ENCODE data around the gene ATG14. TPM values are rescaled to one million over a fixed set of nuclear protein-coding genes. Genes with fewer than 3 reads are reported as not detected.

ATG14 gene
- total RNA-seq, 1 donor from 2014 or later: 28.8 TPM

DNA sequence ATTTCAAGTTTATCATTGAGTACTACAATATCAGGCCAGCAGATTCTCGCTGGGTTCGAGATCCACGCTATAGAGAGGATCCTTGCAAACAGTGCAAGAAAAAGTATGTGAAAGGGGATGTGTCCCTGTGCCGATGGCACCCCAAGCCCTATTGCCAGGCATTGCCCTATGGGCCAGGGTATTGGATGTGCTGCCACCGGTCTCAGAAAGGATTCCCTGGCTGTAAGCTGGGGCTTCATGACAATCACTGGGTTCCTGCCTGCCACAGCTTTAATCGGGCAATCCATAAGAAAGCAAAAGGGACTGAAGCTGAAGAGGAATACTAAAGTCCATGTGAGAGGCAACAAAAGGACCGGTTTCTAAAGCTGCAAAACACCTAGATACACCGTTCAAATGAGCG, 59.4 kb downstream of the ATG14 start:
- H3K4me2 ChIP-seq: no peak overlapping the region
- no peak overlapping the region for H3K27ac Mint-ChIP-seq
- H3K9me3 Mint-ChIP-seq: no peaks in the 10 kb centered on the region
- H3K4me3 ChIP-seq: no peak overlapping the region
- H2AFZ ChIP-seq (replicated peaks): no peak overlapping the region
- TF ChIP-seq EZH2phosphoT487 (IDR thresholded peaks at IDR 0.05) (no peak), EZH2 (IDR thresholded peaks at IDR 0.05) (no peak), CTCF (IDR thresholded peaks at IDR 0.05) (no peak)
- peaks cover 9% of the 10 kb centered on the region for H3F3A ChIP-seq (ENCODE audit: low read depth)
- peaks cover 5% of the 10 kb centered on the region for H3K79me2 ChIP-seq (ENCODE audit: low read depth)
- no peaks in the 10 kb centered on the region for H3K4me1 ChIP-seq
- no peak for DNase-seq (ENCODE audit: low spot score)
- H3K27me3 ChIP-seq: no peaks in the 10 kb centered on the region
- H3K4me1 Mint-ChIP-seq: peaks cover 4% of the 10 kb centered on the region
- H3K36me3 Mint-ChIP-seq: peaks cover 4% of the 10 kb centered on the region
- no peaks in the 10 kb centered on the region for H3K9me3 ChIP-seq (ENCODE audit: low read depth)
- no peaks in the 10 kb centered on the region for H3K27me3 Mint-ChIP-seq (ENCODE audit: insufficient read depth, low read depth)
- H3K4me3 Mint-ChIP-seq: no peak overlapping the region
- no peaks in the 10 kb centered on the region for H3K36me3 ChIP-seq
- H3K9ac ChIP-seq: no peak overlapping the region
- no peak overlapping the region for H3K27ac ChIP-seq
- H4K20me1 ChIP-seq (ENCODE audit: low read depth): peaks cover 9% of the 10 kb centered on the region

GRCh38 chr14:55351111-55351510, 60.5 kb downstream of the ATG14 start:
- no peak overlapping the region for H3K4me2 ChIP-seq
- H3K4me1 ChIP-seq: no peaks in the 10 kb centered on the region
- H2AFZ ChIP-seq (replicated peaks): no peak overlapping the region
- no peak for DNase-seq (ENCODE audit: low spot score)
- peaks cover 4% of the 10 kb centered on the region for H3K36me3 Mint-ChIP-seq
- peaks cover 9% of the 10 kb centered on the region for H3F3A ChIP-seq (ENCODE audit: low read depth)
- no peaks in the 10 kb centered on the region for H3K27me3 Mint-ChIP-seq (ENCODE audit: insufficient read depth, low read depth)
- H3K9me3 ChIP-seq (ENCODE audit: low read depth): no peaks in the 10 kb centered on the region
- peaks cover 5% of the 10 kb centered on the region for H3K79me2 ChIP-seq (ENCODE audit: low read depth)
- TF ChIP-seq EZH2phosphoT487 (IDR thresholded peaks at IDR 0.05): no peak
- no peak for TF ChIP-seq EZH2 (IDR thresholded peaks at IDR 0.05)
- TF ChIP-seq CTCF (IDR thresholded peaks at IDR 0.05): no peak
- H3K27me3 ChIP-seq: no peaks in the 10 kb centered on the region
- H3K4me3 ChIP-seq: no peak overlapping the region
- peaks cover 13% of the 10 kb centered on the region for H4K20me1 ChIP-seq (ENCODE audit: low read depth)
- no peak overlapping the region for H3K4me3 Mint-ChIP-seq
- H3K36me3 ChIP-seq: no peaks in the 10 kb centered on the region
- no peak overlapping the region for H3K27ac ChIP-seq
- no peak overlapping the region for H3K9ac ChIP-seq
- peaks cover 12% of the 10 kb centered on the region for H3K4me1 Mint-ChIP-seq
- H3K27ac Mint-ChIP-seq: no peak overlapping the region
- H3K9me3 Mint-ChIP-seq: no peaks in the 10 kb centered on the region

GRCh38 chr14:55350461-55350860, 61.2 kb downstream of the ATG14 start:
- Histone ChIP-seq H3K4me1 (no peaks in the 10 kb centered on the region), H4K20me1 (ENCODE audit: low read depth) (peaks cover 13% of the 10 kb centered on the region), H3K27ac (no peak overlapping the region), H3K27me3 (no peaks in the 10 kb centered on the region), H3F3A (ENCODE audit: low read depth) (peaks cover 9% of the 10 kb centered on the region), H3K4me3 (no peak overlapping the region), H3K79me2 (ENCODE audit: low read depth) (peaks cover 5% of the 10 kb centered on the region), H3K4me2 (no peak overlapping the region), H3K36me3 (no peaks in the 10 kb centered on the region), H2AFZ (replicated peaks) (no peak overlapping the region), H3K9me3 (ENCODE audit: low read depth) (no peaks in the 10 kb centered on the region), H3K9ac (no peak overlapping the region)
- no peak for DNase-seq (ENCODE audit: low spot score)
- H3K27me3 Mint-ChIP-seq (ENCODE audit: insufficient read depth, low read depth): no peaks in the 10 kb centered on the region
- H3K36me3 Mint-ChIP-seq: peaks cover 4% of the 10 kb centered on the region
- TF ChIP-seq EZH2 (IDR thresholded peaks at IDR 0.05) (no peak), CTCF (IDR thresholded peaks at IDR 0.05) (no peak), EZH2phosphoT487 (IDR thresholded peaks at IDR 0.05) (no peak)
- peaks cover 14% of the 10 kb centered on the region for H3K4me1 Mint-ChIP-seq
- H3K9me3 Mint-ChIP-seq: no peaks in the 10 kb centered on the region
- H3K4me3 Mint-ChIP-seq: no peak overlapping the region
- no peak overlapping the region for H3K27ac Mint-ChIP-seq
